ENCODE results near the gene PXMP2.

The PXMP2 gene

GRCh38 chr12:132698341-132698740 is 11.0 kb downstream of the PXMP2 start:
- DNase-seq: no peak

GRCh38 chr12:132700212-132700822 is 12.9 kb downstream of the PXMP2 start:
- no peak for DNase-seq

GRCh38 chr12:132702640-132703039 is 15.3 kb downstream of the PXMP2 start:
- no peak for DNase-seq

GRCh38 chr12:132703641-132704040 is 16.3 kb downstream of the PXMP2 start:
- no peak for DNase-seq

GRCh38 chr12:132707241-132707640 is 19.9 kb downstream of the PXMP2 start:
- DNase-seq: no peak

- no peak for DNase-seq
These were observed 20.8 kb downstream of the PXMP2 start for GRCh38 chr12:132708150-132708549.

- DNase-seq: no peak
These were observed 22.6 kb downstream of the PXMP2 start for GRCh38 chr12:132710043-132710404.

GRCh38 chr12:132710405-132711079 is 23.2 kb downstream of the PXMP2 start, which contains the start of gene PGAM5:
TSS of gene PGAM5 (plus strand) at chr12:132710842. CDS start at chr12:132710877, 35 bp downstream.
- peak; percentile 65 for DNase-seq

GRCh38 chr12:132711080-132711843 is 23.9 kb downstream of the PXMP2 start:
- DNase-seq: no peak

- no peak for DNase-seq
These were observed 25.7 kb downstream of the PXMP2 start for GRCh38 chr12:132713123-132713522.

- no peak for DNase-seq
These were observed 28.5 kb downstream of the PXMP2 start for GRCh38 chr12:132715874-132716273.

- no peak for DNase-seq
These were observed 29.0 kb downstream of the PXMP2 start for GRCh38 chr12:132716356-132716755.

GRCh38 chr12:132717011-132717410 is 29.6 kb downstream of the PXMP2 start:
- DNase-seq: no peak

GRCh38 chr12:132717531-132718387 is 30.4 kb downstream of the PXMP2 start:
- DNase-seq: no peak

GRCh38 chr12:132718644-132719043 is 31.3 kb downstream of the PXMP2 start:
- no peak for DNase-seq

- DNase-seq: no peak
These were observed 32.0 kb downstream of the PXMP2 start for GRCh38 chr12:132719141-132719953.

- DNase-seq: no peak
These were observed 32.6 kb downstream of the PXMP2 start for GRCh38 chr12:132719954-132720324.

GRCh38 chr12:132720606-132721345 is 33.4 kb downstream of the PXMP2 start:
- no peak for DNase-seq

- DNase-seq: no peak
These were observed 35.8 kb downstream of the PXMP2 start for GRCh38 chr12:132723015-132723763.

- DNase-seq: no peak
These were observed 36.4 kb downstream of the PXMP2 start for GRCh38 chr12:132723764-132724140.

Measured in KG1 (cell line).